Measurements from ENCODE around the gene FKBP11. TPM values are rescaled to one million over a fixed set of nuclear protein-coding genes. Genes with fewer than 3 reads are reported as not detected.

FKBP11 gene
- 2.2 and 3.1 TPM in 2 replicates for polyA plus RNA-seq

GRCh38 chr12:48925304-48926011 is at the start of gene FKBP11:
Gene FKBP11, minus strand, starts transcription at chr12:48925492. Its CDS starts 64 bp downstream, at chr12:48925428.

GRCh38 chr12:48957141-48958048 is 32.1 kb upstream of the FKBP11 start, which contains the start of gene ARF3:
Gene ARF3, minus strand, starts transcription at chr12:48957487. Its CDS starts 16,392 bp downstream, at chr12:48941095.

Other genes with a start within 250 kb of the FKBP11 start
- gene KANSL2, start 243.3 kb downstream of the FKBP11 start, polyA plus RNA-seq: 10.5 and 17.2 TPM in 2 replicates
- gene CCNT1, start 208.8 kb downstream of the FKBP11 start, polyA plus RNA-seq: 5.7 and 17.9 TPM in 2 replicates
- 0.43 and 0.48 TPM in 2 replicates for gene ADCY6, start 136.4 kb downstream of the FKBP11 start, polyA plus RNA-seq
- gene CACNB3, start 107.0 kb downstream of the FKBP11 start, polyA plus RNA-seq: 2.0 and 15.5 TPM in 2 replicates
- 7.4 and 11.5 TPM in 2 replicates for gene DDX23, start 73.3 kb downstream of the FKBP11 start, polyA plus RNA-seq
- 1.6 and 3.0 TPM in 2 replicates for gene RND1, start 59.6 kb downstream of the FKBP11 start, polyA plus RNA-seq
- 44.7 and 65.0 TPM in 2 replicates for gene ARF3, start 32.0 kb upstream of the FKBP11 start, polyA plus RNA-seq
- gene WNT10B, start 46.2 kb upstream of the FKBP11 start, polyA plus RNA-seq: 3.2 TPM in 1 of 2 replicates, not detected in the other
- not detected in 2 replicates for gene WNT1, start 52.8 kb upstream of the FKBP11 start, polyA plus RNA-seq
- 0.10 and 1.3 TPM in 2 replicates for gene DDN, start 73.9 kb upstream of the FKBP11 start, polyA plus RNA-seq
- gene PRKAG1, start 93.3 kb upstream of the FKBP11 start, polyA plus RNA-seq: 47.6 and 66.8 TPM in 2 replicates
- 1.0 and 2.7 TPM in 2 replicates for gene KMT2D, start 135.3 kb upstream of the FKBP11 start, polyA plus RNA-seq
- 5.3 and 6.9 TPM in 2 replicates for gene RHEBL1, start 144.5 kb upstream of the FKBP11 start, polyA plus RNA-seq
- 0.24 and 0.94 TPM in 2 replicates for gene DHH, start 169.3 kb upstream of the FKBP11 start, polyA plus RNA-seq
- gene LMBR1L, start 185.4 kb upstream of the FKBP11 start, polyA plus RNA-seq: 3.4 and 4.5 TPM in 2 replicates
- 632 and 963 TPM in 2 replicates for gene TUBA1B, start 205.9 kb upstream of the FKBP11 start, polyA plus RNA-seq